ENCODE results near the gene TSPAN18. TPM values are rescaled to one million over a fixed set of nuclear protein-coding genes. Genes with fewer than 3 reads are reported as not detected.

The TSPAN18 gene
- total RNA-seq, 1 donor from 2014 or later: 5.2 TPM

DNA sequence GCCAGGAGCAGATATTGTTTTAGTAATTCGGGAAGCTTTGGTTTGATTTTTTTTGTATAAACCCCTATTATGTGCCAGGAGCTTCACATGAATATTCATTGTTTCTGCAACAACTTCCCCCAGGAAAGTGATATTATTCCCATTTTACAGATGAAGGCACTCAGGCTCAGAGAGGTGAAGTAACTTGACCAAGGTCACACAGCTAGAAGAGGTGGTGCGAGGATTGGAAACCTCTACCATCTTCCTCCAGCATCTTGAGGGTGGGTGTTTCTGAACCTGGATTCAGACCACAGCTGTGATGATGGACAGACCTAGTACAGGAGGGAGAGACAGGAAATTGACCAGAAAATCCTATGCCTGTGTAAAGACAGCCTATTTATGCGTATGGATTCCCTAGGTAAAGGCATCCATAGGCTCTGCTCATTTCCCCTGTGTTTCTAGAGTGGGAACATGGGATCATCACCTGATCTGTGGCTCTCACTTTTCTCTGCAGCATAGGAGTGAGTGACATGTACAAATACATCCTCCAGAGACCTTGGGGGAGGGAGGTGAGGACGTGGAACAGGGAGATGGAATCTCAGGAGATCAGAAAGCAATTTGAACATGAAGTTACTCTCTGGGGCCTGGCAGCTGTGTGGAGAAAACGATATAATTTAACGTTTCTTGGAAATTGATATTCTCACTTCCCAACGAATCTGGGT lies 81.4 kb downstream of the TSPAN18 start:
- Histone ChIP-seq H3K4me3 (ENCODE audit: low read depth, low read length) (no peak overlapping the region), H3K27me3 (ENCODE audit: control insufficient read depth, insufficient read depth, low read length) (peaks cover 24% of the 10 kb centered on the region), H3K36me3 (ENCODE audit: control insufficient read depth, insufficient read depth, low read length) (no peaks in the 10 kb centered on the region)
- no peak for DNase-seq (ENCODE audit: low read depth)
- no peak for TF ChIP-seq CTCF (IDR thresholded peaks at IDR 0.05; ENCODE audit: insufficient read depth, low read length, poor library complexity, severe bottlenecking)

DNA sequence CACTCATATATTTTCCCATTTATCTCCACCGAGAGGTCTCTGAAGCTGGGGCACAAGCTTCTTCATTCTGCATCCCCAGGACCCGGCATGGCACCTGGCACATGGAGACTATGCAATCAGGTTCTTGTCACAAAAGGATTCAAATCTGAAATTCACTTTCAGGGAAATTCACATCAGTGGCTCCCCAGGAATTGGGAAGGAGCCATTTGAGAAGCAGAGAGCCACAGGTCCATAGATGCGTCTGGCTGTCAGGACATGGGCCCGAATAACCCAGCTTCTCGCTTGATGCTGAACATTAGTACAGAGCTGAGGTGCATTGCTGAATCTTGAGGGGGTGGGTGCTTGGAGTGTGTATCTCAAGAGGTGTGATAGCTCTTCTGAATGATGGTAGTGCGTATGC lies 82.5 kb downstream of the TSPAN18 start:
- Histone ChIP-seq H3K4me3 (ENCODE audit: low read depth, low read length) (no peak overlapping the region), H3K27me3 (ENCODE audit: control insufficient read depth, insufficient read depth, low read length) (peaks cover 18% of the 10 kb centered on the region), H3K36me3 (ENCODE audit: control insufficient read depth, insufficient read depth, low read length) (no peaks in the 10 kb centered on the region)
- TF ChIP-seq CTCF (IDR thresholded peaks at IDR 0.05; ENCODE audit: insufficient read depth, low read length, poor library complexity, severe bottlenecking): no peak
- DNase-seq (ENCODE audit: low read depth): no peak

DNA sequence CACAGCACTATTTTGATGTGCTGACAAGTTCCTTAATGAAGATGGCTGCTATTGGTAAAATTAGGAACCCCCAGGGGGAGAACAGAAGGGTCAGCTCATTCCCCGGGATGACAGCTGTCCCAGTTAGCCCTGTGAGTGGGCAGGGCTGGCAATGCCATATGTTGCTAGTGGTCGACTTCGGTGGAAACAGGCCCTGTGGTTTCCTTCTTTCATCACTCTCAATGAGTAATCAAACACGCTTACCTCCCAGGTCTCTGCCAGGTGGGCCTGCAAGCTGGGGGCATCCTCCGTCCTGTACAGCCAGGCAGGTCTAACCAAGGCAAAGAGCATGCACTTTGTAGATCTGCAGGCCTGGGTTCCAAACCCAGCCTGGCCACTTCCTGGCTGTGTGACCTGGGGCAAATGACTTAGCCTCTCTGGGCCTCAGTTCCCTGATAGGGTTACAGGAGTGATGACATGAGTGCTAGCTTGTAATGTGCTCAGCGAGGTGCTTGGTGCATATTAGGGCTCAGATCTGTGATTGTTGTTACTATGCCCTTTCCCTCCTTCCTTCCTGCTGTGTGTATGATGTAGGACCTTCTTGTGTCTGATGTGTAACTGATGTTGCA lies 85.2 kb downstream of the TSPAN18 start:
- DNase-seq (ENCODE audit: low read depth): no peak
- no peak for TF ChIP-seq CTCF (IDR thresholded peaks at IDR 0.05; ENCODE audit: insufficient read depth, low read length, poor library complexity, severe bottlenecking)
- Histone ChIP-seq H3K36me3 (ENCODE audit: control insufficient read depth, insufficient read depth, low read length) (no peaks in the 10 kb centered on the region), H3K4me3 (ENCODE audit: low read depth, low read length) (no peak overlapping the region), H3K27me3 (ENCODE audit: control insufficient read depth, insufficient read depth, low read length) (peaks cover 4% of the 10 kb centered on the region)

DNA sequence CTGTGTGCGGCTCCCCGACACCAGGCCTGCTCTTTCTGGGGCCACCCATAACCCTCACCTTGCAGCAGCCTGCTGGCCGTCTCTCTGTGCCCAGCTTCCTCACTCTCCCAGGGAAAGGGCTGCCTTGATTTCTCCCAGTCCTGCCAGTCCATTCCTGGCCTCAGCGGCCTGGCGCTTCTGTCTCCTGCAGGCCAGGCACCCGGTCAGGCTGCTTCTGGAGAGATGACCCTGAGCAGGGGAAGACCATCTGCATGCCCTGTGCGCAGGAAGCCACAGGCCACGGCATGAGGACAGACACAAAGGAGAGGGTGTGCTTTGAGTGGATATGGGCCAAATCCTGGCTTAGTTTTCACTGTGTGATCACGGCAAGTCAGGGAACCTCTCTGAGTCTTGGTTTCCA lies 86.2 kb downstream of the TSPAN18 start:
- no peak for DNase-seq (ENCODE audit: low read depth)
- no peak for TF ChIP-seq CTCF (IDR thresholded peaks at IDR 0.05; ENCODE audit: insufficient read depth, low read length, poor library complexity, severe bottlenecking)
- peaks cover 4% of the 10 kb centered on the region for H3K27me3 ChIP-seq (ENCODE audit: control insufficient read depth, insufficient read depth, low read length)
- no peaks in the 10 kb centered on the region for H3K36me3 ChIP-seq (ENCODE audit: control insufficient read depth, insufficient read depth, low read length)
- no peak overlapping the region for H3K4me3 ChIP-seq (ENCODE audit: low read depth, low read length)

DNA sequence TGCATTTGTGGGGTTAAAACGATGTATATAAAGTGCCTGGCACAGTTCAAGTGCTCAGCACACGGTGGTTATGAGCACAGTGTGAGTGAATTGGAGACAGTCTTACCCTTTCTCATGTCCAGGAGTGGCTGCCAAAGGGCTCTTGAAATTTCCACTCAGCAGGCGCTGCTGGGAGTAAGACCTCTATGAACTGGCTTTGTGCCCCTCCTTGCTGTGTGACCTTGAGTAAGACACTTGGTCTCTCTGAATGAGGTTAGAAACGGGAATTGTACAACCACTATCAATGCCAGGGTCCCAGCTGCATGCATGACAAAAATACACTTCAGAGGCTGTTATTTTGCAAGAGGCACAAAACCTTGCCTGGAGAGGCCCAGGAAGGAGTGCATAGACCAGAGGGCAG lies 86.6 kb downstream of the TSPAN18 start:
- Histone ChIP-seq H3K27me3 (ENCODE audit: control insufficient read depth, insufficient read depth, low read length) (peaks cover 2% of the 10 kb centered on the region), H3K36me3 (ENCODE audit: control insufficient read depth, insufficient read depth, low read length) (no peaks in the 10 kb centered on the region), H3K4me3 (ENCODE audit: low read depth, low read length) (no peak overlapping the region)
- TF ChIP-seq CTCF (IDR thresholded peaks at IDR 0.05; ENCODE audit: insufficient read depth, low read length, poor library complexity, severe bottlenecking): no peak
- DNase-seq (ENCODE audit: low read depth): no peak

Measured in kidney epithelial cell (primary cell).